HG03045 (cell line): ENCODE measurements around the gene POLR2C.
"Not testable (repeated sequence)": the region's sequence is repeated elsewhere in the genome, so short reads cannot be mapped to it uniquely, and the experiment has no call there.

Source experiments
- ATAC-seq: cut with Tn5 transposase; IDR thresholded peaks from one replicate; pipeline ENCODE4 v1.9.1; 2021; ENCODE audit warnings: mild to moderate bottlenecking, moderate library complexity; ENCODE audit not compliant: unreplicated experiment

POLR2C gene

DNA sequence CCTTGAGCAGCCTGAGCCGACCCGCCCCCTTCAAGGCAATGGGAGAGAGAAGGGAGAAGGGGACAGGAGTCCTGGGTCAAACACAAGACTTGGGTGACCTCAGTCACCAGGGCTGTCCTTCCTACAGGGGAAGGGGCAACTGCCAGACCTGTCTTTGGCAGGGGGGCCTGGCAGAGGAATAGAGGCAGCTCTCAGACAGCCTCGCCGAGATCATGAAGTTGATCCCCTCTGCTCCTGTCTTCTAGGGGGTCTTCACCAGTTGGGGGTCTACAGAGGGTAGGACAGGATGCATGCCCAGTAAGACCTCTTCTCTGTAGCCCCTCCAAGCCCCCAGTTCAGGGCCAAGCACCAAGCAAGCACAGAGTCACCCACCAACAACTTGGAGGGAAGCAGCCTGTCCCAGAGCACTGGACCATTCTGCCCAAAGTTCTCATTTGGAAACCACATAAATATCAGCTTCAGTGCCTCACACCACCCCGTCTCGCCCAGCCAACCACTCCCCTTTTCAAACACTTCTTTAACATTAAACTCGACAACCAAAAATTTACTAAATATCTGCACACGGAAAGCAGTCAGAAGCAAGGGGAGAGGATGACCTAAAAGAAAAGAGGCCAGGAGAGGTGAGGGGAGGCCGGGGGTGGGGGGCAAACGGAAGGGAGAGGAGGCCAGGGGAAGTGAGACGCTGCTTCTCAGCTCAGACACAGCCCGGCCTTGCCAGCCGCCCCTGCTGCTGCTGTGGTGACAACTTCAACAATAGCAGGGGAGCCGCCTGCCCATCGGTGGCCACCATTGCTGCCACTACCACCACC lies 16.1 kb downstream of the POLR2C start:
- no peak for ATAC-seq

DNA sequence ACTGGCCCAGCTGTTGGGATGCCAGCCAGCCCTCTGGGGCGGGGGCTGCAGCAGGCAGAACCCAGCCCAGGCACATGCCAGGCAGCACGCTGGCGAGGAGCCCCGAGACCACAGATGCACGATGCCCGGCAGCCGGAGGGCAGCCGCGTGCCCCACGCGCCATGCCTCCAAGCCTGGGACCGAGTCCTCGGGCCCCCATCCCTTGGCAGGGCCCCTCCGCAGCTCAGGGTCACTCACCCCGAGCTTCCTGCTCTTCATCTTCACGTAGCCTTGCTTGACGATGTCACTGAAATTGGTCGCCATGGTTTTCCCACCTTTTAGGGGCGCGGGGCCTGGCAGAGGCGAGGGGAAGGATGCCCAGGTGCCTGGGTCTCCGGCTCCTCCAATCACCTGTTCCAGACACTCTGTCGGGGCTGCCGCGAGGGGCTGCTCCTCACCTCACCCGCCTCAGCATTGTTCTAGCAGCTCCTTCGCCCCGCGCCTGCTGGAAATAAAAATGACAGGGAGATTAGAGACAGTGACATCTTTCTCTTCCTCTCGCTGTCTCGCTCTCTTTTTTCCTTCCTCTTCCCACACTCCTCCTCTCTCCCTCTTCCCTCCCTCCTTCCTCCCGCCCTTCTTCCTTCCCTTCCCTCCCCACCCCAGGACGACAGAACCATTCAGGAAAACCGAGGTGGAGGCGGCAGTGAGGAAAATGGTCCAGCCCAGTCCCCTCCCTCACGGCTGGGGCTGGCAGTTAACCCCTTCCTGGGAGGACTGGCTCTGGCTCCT lies 16.9 kb downstream of the POLR2C start:
- no peak for ATAC-seq

DNA sequence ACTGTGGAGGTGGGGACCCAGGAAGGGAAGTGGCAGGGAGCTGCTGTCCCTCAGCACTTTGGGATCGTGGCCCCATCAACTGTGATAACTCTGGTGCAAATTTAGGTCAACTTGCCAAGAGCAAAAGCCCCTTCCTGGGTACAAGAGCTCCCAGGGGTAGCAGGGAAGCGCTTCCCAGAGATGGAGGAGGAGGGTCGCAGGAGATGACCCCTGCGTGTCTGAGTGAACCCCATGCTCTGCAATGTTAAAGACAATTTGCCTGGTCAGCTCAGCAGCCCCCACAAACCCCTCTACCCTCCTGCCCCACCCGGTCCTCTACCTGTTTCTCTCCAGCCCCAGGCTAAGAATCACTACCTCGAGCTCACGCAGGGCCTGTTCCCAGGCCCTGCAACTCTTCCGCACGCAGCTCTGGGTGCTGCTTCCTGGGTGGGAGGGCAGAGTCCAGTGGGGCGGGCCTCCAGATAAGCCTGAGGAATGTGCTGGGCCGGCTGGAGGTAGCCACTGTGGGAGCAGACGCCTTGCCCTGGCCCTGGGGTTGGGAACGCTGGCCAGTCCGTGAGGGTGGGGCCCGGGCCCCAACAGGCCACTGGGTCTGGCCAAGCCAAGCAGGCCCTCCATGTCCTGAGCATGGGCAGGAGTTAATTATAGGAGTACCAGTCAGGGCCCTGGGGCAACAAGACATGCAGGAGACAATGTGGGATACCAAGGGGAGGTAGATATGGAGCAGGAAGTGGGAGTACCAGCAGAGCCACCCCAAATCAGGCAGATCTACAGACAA lies 17.7 kb downstream of the POLR2C start:
- no peak for ATAC-seq

DNA sequence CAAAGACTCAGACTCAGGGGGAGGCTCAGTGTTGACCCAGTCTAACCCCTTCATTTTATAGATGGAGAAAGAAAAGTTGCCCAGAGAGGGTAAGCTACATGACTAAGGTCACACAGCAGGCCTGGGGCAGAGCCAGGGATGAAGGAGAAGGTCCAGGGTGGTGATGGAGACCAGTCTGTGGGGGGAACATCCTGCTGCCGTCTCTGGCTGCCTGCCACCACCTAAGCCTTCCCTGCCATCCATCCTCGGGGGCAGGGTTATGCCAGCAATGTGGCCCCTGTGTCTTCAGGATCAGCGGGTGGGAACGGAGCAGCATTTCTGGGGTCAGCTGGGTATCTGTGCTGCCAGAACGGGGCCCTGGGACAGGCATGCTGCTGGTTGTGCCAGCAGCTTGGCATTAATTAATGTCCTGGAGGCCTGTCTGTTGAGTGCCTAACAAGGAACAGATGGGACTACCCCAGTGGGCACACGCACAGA lies 18.3 kb downstream of the POLR2C start:
- no peak for ATAC-seq

DNA sequence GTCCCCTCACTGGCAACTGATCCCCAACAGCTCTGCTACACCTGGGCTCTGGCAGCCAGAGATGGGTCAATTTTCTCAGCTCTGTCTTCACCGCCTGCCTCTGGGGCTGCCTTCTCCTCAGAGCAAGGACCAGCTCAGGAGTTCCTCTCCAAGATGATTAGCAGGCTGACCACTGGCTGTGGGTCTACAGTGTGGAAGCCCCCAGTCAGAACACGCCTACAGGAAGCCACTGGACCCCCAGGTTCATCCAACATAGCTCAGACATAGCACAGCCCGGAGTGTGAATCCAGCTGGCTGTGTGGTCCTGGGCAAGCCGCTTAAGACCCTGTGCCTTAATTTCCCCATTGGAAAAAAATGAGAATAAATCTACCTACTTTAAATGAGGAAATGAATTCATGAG lies 18.9 kb downstream of the POLR2C start:
- no peak for ATAC-seq

DNA sequence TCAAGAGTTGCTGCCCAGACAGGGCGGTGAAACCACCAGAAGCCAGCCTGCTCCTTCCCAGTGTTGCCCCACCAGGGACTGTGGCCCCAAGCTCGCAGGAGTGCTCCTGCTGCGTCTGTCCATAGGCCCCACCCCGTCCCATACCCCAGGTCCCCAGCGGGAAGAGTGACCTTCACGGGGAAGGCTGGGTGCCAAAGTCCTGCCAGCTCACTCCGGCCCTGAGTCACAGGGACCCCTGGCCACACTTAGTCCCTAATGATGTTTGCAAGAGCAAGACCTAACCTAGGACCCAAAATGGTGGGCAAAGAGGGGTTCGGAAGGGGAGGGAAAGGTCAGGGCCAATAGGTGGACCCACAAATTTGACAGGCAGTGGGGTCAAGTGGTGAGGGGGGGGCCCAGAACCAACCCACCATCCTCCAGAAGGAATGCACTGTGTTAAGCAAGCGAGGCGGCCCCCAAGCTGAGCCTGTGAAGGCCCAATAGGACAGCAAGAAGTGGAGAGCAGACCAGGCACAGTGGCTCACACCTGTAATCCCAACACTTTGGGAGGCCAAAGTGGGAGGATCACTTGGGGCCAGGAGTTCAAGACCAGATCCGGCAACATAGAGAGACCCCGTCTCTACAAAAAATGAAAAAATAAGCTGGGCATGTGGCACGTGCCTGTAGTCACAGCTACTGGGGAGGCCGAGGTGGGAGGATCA lies 20.5 kb downstream of the POLR2C start:
- ATAC-seq = no peak

DNA sequence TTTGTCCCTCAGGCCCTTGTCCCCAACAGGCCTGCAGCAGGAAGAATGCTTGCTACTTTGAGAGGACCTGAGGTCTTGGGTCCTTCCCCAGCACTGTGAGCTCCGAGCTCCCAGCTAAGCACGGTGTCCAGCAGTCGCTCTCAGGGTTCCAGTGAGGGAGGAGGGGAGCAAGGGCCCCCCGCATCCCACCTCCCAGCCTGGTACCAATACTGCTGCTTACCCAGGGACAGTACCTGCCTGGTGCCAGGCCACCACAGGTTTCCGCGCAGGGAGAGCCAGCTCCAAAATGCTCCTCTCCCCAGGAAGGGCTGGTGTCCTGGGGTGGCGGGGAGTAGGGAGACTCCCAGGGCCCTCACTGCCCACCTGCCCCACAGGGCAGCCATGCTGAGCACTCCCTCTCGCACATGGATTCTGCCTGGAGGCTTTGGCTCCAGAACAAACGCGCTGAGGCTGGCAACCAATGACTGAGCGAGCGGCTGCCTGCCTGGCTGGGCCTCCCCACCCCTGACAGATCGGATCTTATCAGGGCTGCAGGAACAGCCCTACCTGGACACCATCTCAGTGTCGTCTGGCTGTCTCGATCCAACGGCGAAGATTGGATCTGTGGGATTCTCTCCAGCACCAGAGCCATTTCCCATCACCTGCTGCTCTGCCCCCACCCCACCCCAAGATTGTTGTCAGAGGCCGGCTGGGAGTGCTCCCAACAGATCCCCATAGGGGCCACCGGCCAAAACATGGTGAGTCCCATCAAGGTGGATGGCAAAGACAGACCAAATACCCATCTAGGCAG lies 21.4 kb downstream of the POLR2C start:
- no peak for ATAC-seq

DNA sequence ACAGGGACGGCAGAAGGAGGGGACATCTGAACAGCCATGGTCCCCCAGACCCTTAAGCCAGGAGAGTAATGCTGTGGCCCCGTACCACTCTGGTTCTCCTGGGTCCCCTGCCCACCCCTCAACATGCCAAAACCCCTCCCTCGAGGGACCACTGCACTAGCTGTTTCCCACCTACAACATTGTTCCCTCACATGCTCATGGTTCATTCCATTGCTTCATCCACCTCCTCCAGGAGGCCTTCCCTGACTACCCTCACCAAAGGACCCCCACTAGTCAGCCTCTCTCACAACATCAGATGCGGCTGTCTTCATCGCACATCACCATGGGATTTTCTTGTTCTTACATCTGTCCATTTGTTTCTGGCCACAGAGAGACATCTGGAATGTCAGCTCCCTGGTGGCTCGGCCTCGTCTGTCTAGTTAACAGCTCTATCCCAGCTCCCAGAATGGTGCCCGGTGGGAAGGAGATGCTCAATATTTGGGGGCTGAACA lies 22.1 kb downstream of the POLR2C start:
- ATAC-seq = no peak

DNA sequence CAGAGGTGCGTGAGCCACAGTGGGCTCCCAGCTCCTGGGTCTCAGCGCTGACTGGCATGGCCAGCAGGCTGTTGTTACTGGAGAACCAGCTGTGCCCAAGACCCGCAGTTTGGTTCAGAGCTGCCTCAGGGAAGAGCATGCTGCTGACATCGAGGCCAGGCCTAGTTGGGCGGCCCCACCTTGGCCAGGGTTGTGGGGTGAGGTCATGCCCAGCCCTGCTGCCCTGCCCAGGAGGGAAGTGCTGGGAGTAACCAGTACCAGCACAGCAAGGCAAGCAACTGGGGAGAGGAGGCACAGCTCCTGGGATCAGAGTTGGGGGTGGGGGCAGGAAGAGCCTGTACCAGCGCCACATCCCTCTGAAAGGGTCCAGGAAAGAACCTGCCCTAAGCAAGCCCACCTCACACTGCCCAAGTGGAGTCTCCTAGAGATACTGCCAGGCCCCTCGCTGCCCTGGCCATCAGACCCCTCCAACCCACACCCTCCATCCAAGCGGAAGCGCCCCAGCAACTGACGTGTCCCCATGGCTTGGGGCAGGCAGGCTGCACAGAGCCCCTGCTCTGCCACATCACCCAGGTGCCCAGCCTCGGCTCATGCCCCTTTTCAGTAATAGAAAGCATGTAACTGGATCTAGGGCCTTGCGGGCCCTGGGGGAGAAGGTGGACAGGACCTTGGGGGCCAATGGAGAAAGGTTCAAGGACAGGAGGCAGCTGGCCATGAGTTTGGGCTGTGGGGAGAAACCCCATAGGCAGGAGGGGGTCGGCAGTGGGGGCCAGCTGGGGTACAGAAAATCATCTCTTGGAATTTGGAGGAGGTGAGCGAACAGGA lies 22.8 kb downstream of the POLR2C start:
- no peak for ATAC-seq

DNA sequence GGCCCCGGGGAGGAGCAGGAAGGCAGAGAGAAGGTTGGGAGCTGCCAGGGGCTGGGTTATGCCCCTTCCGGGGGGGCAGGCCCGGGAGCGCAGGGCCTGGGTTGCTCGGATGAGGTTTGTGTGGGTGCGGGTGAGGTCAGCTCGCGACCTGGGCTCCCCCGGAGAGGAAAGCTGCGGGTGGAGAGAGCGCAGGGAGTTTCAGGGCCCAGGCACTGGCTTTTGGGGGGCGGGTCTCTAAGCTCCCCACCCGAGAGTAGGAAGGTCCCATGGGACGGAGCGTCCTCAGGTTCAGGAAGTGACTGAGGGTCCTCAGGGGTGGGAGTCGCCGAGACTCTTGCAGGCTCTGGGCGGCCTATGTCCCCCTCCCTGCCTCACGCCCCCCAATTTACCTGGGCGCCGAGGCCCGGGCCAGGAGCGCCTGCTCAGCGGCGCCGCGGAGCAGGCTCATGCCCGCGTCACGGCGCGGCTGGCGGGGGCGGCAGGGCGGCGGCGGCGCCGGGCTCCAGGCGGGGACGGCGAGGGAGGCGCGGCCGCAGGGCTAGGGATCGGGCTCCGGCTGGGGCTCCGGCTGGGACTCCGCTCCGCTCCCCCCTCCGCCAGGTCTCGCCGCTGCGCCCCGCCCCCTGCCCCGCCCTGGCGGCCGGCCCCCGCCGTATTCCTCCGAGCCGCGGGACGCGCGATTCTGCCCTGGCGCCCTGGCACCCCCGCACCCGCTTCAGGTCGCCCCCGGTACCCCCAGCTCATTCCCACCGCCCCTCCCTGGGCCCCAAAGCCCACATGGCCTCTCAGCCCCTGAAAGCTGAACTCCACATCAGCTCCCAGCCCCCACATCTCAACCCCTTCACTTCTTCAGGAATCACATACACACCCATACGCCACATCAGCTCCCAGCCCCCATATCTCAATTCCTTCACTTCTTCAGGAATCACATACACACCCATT lies 23.7 kb downstream of the POLR2C start, which contains the start of gene DOK4:
DOK4 (minus strand) TSS at position 578 of the 942 bp plus-strand sequence. CDS start 6,986 bp downstream, outside the sequence.
- peak; percentile 86 for ATAC-seq

DNA sequence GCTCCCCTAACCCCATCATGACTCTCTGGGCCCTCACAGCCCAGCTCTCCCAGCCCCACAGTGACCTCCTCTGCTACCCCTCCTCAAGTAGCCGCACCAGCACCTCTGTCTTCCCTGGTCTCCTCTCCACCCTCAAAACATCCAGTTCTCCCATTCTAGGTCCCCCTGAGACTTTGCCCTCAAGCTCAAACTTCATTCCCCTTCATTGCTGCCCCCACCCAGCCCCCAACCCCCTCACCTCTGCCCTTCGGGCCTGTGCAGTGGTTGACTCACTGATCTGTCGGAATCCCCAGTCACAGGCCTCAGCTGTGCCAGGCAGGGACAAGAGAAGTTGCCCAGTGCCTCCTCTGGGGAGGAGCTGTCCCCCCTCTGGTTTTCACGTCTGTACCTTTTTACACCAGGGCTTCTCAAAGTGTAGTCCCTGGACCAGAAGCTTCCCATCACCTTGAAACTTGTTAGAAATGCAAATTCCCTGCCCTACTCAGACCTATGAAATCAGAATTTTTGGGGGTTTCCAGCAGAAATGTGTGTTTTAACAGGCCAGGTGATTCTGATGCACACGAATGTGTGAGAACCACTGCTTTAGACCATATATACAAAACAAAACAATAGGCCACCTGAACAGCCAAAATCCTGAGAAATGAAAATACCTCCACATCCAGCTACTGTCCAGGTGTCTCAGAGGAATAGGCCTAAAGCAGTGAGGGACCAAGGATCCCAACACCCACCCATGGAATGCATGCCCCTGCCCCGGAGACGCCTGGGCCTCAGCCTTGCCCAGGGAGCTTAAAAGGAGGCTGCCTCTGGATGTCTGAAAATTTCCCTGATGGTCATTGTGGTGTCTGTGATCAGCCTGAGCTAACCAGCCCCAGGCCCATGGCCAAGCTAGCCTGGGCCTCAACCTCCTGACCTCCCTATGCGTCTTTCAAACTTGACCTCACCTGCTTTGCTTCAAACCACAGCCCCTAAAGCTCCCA lies 24.7 kb downstream of the POLR2C start:
- no peak for ATAC-seq

DNA sequence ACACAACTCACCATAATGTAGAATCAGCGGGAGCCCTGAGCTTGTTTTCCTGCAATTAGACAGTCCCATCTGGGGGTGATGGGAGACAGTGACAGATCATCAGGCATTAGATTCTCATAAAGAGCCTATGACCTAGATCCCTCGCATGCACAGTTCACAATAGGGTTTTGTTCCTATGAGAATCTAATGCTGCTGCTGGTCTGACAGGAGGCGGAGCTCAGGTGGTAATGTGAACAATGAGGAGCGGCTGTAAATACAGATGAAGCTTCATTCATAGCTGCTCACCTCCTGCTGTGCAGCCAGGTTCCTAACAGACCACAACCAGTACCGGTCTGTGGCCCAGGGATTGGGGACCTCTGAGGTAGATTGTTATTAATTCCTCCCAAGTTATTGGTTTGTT lies 26.8 kb downstream of the POLR2C start:
- ATAC-seq = no peak

DNA sequence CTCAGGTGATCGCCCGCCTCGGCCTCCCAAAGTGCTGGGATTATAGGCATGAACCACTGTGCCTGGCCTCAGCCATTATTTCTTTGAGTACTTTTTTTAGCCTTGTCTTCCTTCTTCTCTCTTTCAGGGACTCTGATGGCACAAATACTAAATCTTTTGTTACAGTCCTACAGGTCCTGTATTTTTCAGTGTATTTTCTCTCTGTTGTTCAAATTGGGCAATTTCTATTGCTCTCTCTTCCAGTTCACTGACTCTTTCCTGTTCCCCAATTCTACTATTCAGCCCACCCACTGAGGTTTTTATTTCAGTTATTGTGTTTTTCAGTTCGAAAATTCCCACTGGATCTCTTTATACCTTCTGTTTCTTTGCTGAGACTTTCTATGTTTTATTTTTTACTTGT lies 31.3 kb downstream of the POLR2C start:
- ATAC-seq = no peak

DNA sequence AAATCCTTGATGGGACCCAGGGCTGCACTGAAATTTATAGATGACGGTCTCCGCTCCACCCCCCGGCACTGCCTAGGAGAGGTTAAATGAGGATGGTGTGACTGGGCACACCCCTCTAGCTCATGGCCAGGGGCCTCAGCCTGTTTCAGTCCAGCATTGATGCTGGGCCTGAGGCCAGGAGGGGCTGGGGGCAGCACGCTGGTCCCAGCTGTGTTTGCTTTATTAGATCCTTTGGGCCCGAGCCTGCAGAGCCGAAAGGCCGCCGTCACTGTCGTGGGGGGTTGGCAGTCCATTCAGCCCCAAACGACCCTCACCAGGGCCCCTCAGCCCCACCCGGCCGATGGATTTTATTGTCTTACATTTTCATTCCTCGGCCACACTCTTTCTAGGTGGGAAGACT lies 34.6 kb downstream of the POLR2C start:
- no peak for ATAC-seq

DNA sequence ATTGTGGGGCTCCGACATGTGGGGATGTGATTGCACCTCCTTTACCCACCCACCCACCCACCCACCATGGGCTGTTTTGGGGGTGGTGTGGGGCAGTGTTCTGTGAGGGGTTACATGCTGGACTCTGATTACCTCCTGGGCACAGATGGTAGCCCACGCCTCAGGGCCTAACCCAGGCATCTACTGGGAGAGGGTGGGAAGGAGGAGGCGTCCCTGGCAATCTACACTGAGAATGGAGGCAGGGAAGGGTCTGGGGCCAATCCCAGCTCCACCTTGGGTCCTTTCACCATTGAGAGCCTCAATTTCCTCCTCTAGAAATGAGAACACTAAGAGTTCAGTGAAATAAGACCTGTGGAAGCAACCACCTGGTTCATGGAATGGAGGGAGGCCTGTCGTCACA lies 35.6 kb downstream of the POLR2C start:
- ATAC-seq = no peak

DNA sequence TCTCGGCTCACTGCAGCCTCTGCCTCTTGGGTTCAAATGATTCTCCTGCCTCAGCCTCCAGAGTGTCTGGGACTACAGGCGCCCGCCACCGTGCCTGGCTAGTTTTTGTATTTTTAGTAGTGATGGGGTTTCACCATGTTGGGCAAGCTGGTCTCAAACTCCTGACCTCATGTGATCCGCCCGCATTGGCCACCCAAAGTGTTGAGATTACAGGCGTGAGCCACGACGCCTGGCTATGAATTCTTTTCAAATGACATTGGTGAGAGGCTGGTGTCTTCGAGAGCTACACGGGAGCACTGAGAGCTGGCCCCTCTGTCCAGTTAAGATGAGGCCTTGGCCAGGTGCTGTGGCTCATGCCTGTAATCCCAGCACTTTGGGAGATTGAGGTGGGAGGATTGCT lies 37.5 kb downstream of the POLR2C start:
- not testable (repeated sequence) for ATAC-seq
